LNCAP (cell line): ENCODE results near the gene CCL24.

ENCODE experiments used
- CTCF ChIP-seq: fragments of 450-650 bp; IDR thresholded peaks from 2 replicates; pipeline ENCODE4 v1.5.1; 2017; ENCODE audit warnings: mild to moderate bottlenecking

The CCL24 gene

GRCh38 chr7:75844158-75844557 is 30.6 kb upstream of the CCL24 start:
- no peak for TF ChIP-seq CTCF

GRCh38 chr7:75843613-75844116 is 30.1 kb upstream of the CCL24 start:
- TF ChIP-seq CTCF: no peak

GRCh38 chr7:75842836-75843446 is 29.3 kb upstream of the CCL24 start:
- TF ChIP-seq CTCF: no peak

GRCh38 chr7:75840029-75840428 is 26.4 kb upstream of the CCL24 start:
- no peak for TF ChIP-seq CTCF

- TF ChIP-seq CTCF: no peak
These were observed 23.2 kb upstream of the CCL24 start for GRCh38 chr7:75836798-75837197.

- TF ChIP-seq CTCF: no peak
These were observed 22.2 kb upstream of the CCL24 start for GRCh38 chr7:75835688-75836285.

- TF ChIP-seq CTCF: no peak
These were observed 17.4 kb upstream of the CCL24 start for GRCh38 chr7:75830978-75831377.
